Measurements from ENCODE around the gene C1orf56. TPM values are rescaled to one million over a fixed set of nuclear protein-coding genes. Genes with fewer than 3 reads are reported as not detected.
"Not testable (repeated sequence)": the region's sequence is repeated elsewhere in the genome, so short reads cannot be mapped to it uniquely, and the experiment has no call there.

The C1orf56 gene
- total and polyA plus RNA-seq, 5 experiments from 2014 or later: 2.6 to 5.2 (median 4.4) TPM

- Mint-ChIP-seq H3K36me3 (peaks cover 0 to 5% (median 0%) of the 10 kb centered on the region in 3 donors), H3K4me3 (no peak overlapping the region), H3K27ac (peak overlapping the region in 7 of 10 donors; percentile 5 to 79 (median 62)), H3K4me1 (peaks cover 15 to 42% (median 30%) of the 10 kb centered on the region in 4 donors), H3K27me3 (no peaks in the 10 kb centered on the region), H3K9me3 (no peaks in the 10 kb centered on the region)
- no peak for ATAC-seq
- POLR2A ChIA-PET: interaction anchor here (0.6 to 9.1 kb wide), 3 partner anchors 9 to 132 kb away, joined by 3 to 186 read pairs (median 3); partner anchors contain the start of genes CDC42SE1 and MLLT11
- DNase-seq: no peak
Observed at GRCh38 chr1:151067185-151067584, 19.6 kb downstream of the C1orf56 start.

GRCh38 chr1:151069103-151069486 is 21.5 kb downstream of the C1orf56 start:
- Mint-ChIP-seq H3K36me3 (peaks cover 0 to 17% (median 0%) of the 10 kb centered on the region in 3 donors), H3K4me1 (peaks cover 16 to 44% (median 34%) of the 10 kb centered on the region in 4 donors), H3K9me3 (no peaks in the 10 kb centered on the region), H3K27ac (peak overlapping the region; percentile 79 to 100 (median 99)), H3K4me3 (peak overlapping the region; percentile 95 to 100 (median 100)), H3K27me3 (no peaks in the 10 kb centered on the region)
- POLR2A ChIA-PET: interaction anchor here (1.5 to 9.1 kb wide), 4 partner anchors 10 to 705 kb away, joined by 3 to 186 read pairs (median 24); partner anchors contain the start of genes C1orf56, CDC42SE1, MLLT11 and RPRD2
- no peak for DNase-seq
- no peak for ATAC-seq

- DNase-seq: peak; percentile 80 to 95 (median 86)
- H3K9me3 Mint-ChIP-seq: no peaks in the 10 kb centered on the region
Observed at GRCh38 chr1:151070474-151071276, 23.1 kb downstream of the C1orf56 start, which contains the start of gene GABPB2. Gene GABPB2, plus strand, starts transcription at chr1:151070761. Its CDS starts 17,429 bp downstream, at chr1:151088190.

GRCh38 chr1:151072224-151072623 is 24.7 kb downstream of the C1orf56 start:
- no peaks in the 10 kb centered on the region for H3K27me3 Mint-ChIP-seq
- peaks cover 0 to 38% (median 2%) of the 10 kb centered on the region in 3 donors for H3K36me3 Mint-ChIP-seq
- H3K4me1 Mint-ChIP-seq: peaks cover 10 to 44% (median 33%) of the 10 kb centered on the region in 4 donors
- peak overlapping the region; percentile 18 to 100 (median 100) for H3K27ac Mint-ChIP-seq
- peak overlapping the region; percentile 95 to 100 (median 100) for H3K4me3 Mint-ChIP-seq
- ATAC-seq (no peak), DNase-seq (no peak)
- POLR2A ChIA-PET: interaction anchor here (1.2 to 9.1 kb wide), 6 partner anchors 14 to 46 kb away, joined by 3 to 186 read pairs (median 9); partner anchors contain the start of genes C1orf56, CDC42SE1 and MLLT11
- H3K9me3 Mint-ChIP-seq: no peaks in the 10 kb centered on the region

More at GRCh38 chr1:151070474-151071276, 23.1 kb downstream of the C1orf56 start, which contains the start of gene GABPB2:
- Mint-ChIP-seq H3K36me3 (peaks cover 0 to 30% (median 2%) of the 10 kb centered on the region in 3 donors), H3K4me1 (peaks cover 12 to 42% (median 31%) of the 10 kb centered on the region in 4 donors), H3K27me3 (no peaks in the 10 kb centered on the region), H3K27ac (peak within 1 kb of the TSS; percentile 98 to 100 (median 100)), H3K4me3 (peak within 1 kb of the TSS; percentile 95 to 100 (median 100))
- POLR2A ChIA-PET: interaction anchor here (0.6 to 9.1 kb wide), 19 partner anchors 12 to 707 kb away, joined by 3 to 186 read pairs (median 4); partner anchors contain the start of genes C1orf56, CDC42SE1, MLLT11 and PSMD4
- peak; percentile 82 for ATAC-seq

- Mint-ChIP-seq H3K9me3 (no peaks in the 10 kb centered on the region), H3K27ac (peak overlapping the region in 2 of 10 donors; percentile 6 to 15), H3K36me3 (peaks cover 0 to 29% (median 3%) of the 10 kb centered on the region in 3 donors), H3K27me3 (no peaks in the 10 kb centered on the region), H3K4me1 (peaks cover 0 to 2% (median 0%) of the 10 kb centered on the region in 4 donors), H3K4me3 (no peak overlapping the region)
- DNase-seq (no peak), ATAC-seq (no peak)
- POLR2A ChIA-PET: interaction anchor here (1.2 kb wide), 1 partner anchor 31 kb away, joined by 3 read pairs; no protein-coding TSS in a partner anchor
Observed at GRCh38 chr1:151085953-151086559, 38.5 kb downstream of the C1orf56 start.

GRCh38 chr1:151097426-151097825 is 49.9 kb downstream of the C1orf56 start:
- Mint-ChIP-seq H3K27ac (peak overlapping the region in 1 of 10 donors; percentile 33), H3K36me3 (peaks cover 0 to 51% (median 0%) of the 10 kb centered on the region in 3 donors)
- not testable (repeated sequence) for H3K27me3 Mint-ChIP-seq, ATAC-seq, H3K9me3 Mint-ChIP-seq, H3K4me3 Mint-ChIP-seq, DNase-seq, H3K4me1 Mint-ChIP-seq
- POLR2A ChIA-PET: interaction anchor here (1.0 to 1.1 kb wide), 2 partner anchors 16 to 40 kb away, joined by 4 read pairs; no protein-coding TSS in a partner anchor

- no peak for ATAC-seq
- Mint-ChIP-seq H3K36me3 (peaks cover 0 to 48% (median 0%) of the 10 kb centered on the region in 3 donors), H3K27me3 (no peaks in the 10 kb centered on the region), H3K27ac (no peak overlapping the region), H3K4me3 (no peak overlapping the region), H3K9me3 (no peaks in the 10 kb centered on the region), H3K4me1 (peaks cover 0 to 2% (median 0%) of the 10 kb centered on the region in 4 donors)
- POLR2A ChIA-PET: no interaction called here
- DNase-seq: no peak
Observed at GRCh38 chr1:151098126-151098525, 50.6 kb downstream of the C1orf56 start.

Other genes with a start within 250 kb of the C1orf56 start
- gene CTSK, start 239.5 kb upstream of the C1orf56 start, total RNA-seq: 10 to 100 TPM in 1 of 2 experiments, 1 to 10 TPM in 1; 9.0 to 11.1 TPM
- under 1 TPM in 2 of 3 donors, not detected in 1; 0.21 to 0.84 TPM for gene CTSK, start 239.5 kb upstream of the C1orf56 start, polyA plus RNA-seq
- gene ARNT, start 171.2 kb upstream of the C1orf56 start, total RNA-seq: 10 to 100 TPM; 40.2 to 41.6 TPM
- gene ARNT, start 171.2 kb upstream of the C1orf56 start, polyA plus RNA-seq: 10 to 100 TPM; 16.8 to 25.6 (median 21.6) TPM
- gene CTXND2, start 160.6 kb upstream of the C1orf56 start, total RNA-seq: not detected
- not detected for gene CTXND2, start 160.6 kb upstream of the C1orf56 start, polyA plus RNA-seq
- 10 to 100 TPM; 82.6 to 95.2 TPM for gene SETDB1, start 121.4 kb upstream of the C1orf56 start, total RNA-seq
- gene SETDB1, start 121.4 kb upstream of the C1orf56 start, polyA plus RNA-seq: 10 to 100 TPM in 2 of 3 donors, 1 to 10 TPM in 1; 9.9 to 17.5 (median 10.1) TPM
- gene CERS2, start 72.9 kb upstream of the C1orf56 start, total RNA-seq: 100 to 1,000 TPM; 142 to 143 TPM
- gene CERS2, start 72.9 kb upstream of the C1orf56 start, polyA plus RNA-seq: 100 to 1,000 TPM; 110 to 129 (median 118) TPM
- gene ANXA9, start 65.5 kb upstream of the C1orf56 start, total RNA-seq: under 1 TPM in 1 of 2 experiments, not detected in 1; 0.49 TPM
- gene ANXA9, start 65.5 kb upstream of the C1orf56 start, polyA plus RNA-seq: under 1 TPM in 1 of 3 donors, not detected in 2; 0.10 TPM
- 10 to 100 TPM; 18.3 to 20.2 TPM for gene MINDY1, start 40.8 kb upstream of the C1orf56 start, total RNA-seq
- 10 to 100 TPM in 1 of 3 donors, 1 to 10 TPM in 2; 2.7 to 12.6 (median 4.9) TPM for gene MINDY1, start 40.8 kb upstream of the C1orf56 start, polyA plus RNA-seq
- 10 to 100 TPM; 35.7 to 37.8 TPM for gene PRUNE1, start 39.3 kb upstream of the C1orf56 start, total RNA-seq
- 10 to 100 TPM; 53.2 to 55.1 (median 54.9) TPM for gene PRUNE1, start 39.3 kb upstream of the C1orf56 start, polyA plus RNA-seq
- 1 to 10 TPM; 3.8 to 5.3 TPM for gene BNIPL, start 11.2 kb upstream of the C1orf56 start, total RNA-seq
- gene BNIPL, start 11.2 kb upstream of the C1orf56 start, polyA plus RNA-seq: under 1 TPM in 2 of 3 donors, not detected in 1; 0.15 to 0.30 TPM
- 100 to 1,000 TPM; 482 TPM for gene CDC42SE1, start 11.9 kb downstream of the C1orf56 start, total RNA-seq
- gene CDC42SE1, start 11.9 kb downstream of the C1orf56 start, polyA plus RNA-seq: 10 to 100 TPM; 77.9 to 89.3 (median 80.9) TPM
- 1 to 10 TPM; 4.9 to 5.8 TPM for gene MLLT11, start 12.6 kb downstream of the C1orf56 start, total RNA-seq
- gene MLLT11, start 12.6 kb downstream of the C1orf56 start, polyA plus RNA-seq: 1 to 10 TPM; 6.7 to 7.5 (median 7.4) TPM
- 10 to 100 TPM; 39.6 to 43.8 TPM for gene GABPB2, start 23.0 kb downstream of the C1orf56 start, total RNA-seq
- gene GABPB2, start 23.0 kb downstream of the C1orf56 start, polyA plus RNA-seq: 10 to 100 TPM in 1 of 3 donors, 1 to 10 TPM in 2; 4.8 to 16.4 (median 5.4) TPM
- gene SEMA6C, start 98.9 kb downstream of the C1orf56 start, total RNA-seq: 10 to 100 TPM; 10.6 to 13.2 TPM
- 1 to 10 TPM in 1 of 3 donors, under 1 TPM in 2; 0.57 to 1.1 (median 0.81) TPM for gene SEMA6C, start 98.9 kb downstream of the C1orf56 start, polyA plus RNA-seq
- gene TNFAIP8L2, start 108.9 kb downstream of the C1orf56 start, total RNA-seq: 10 to 100 TPM; 31.5 to 33.1 TPM
- gene TNFAIP8L2, start 108.9 kb downstream of the C1orf56 start, polyA plus RNA-seq: 10 to 100 TPM in 2 of 3 donors, 1 to 10 TPM in 1; 9.9 to 37.4 (median 11.7) TPM
- gene LYSMD1, start 118.2 kb downstream of the C1orf56 start, total RNA-seq: 1 to 10 TPM; 2.5 to 4.5 TPM
- gene LYSMD1, start 118.2 kb downstream of the C1orf56 start, polyA plus RNA-seq: under 1 TPM in 2 of 3 donors, not detected in 1; 0.23 to 0.30 TPM
- 10 to 100 TPM; 57.8 to 65.2 TPM for gene SCNM1, start 118.4 kb downstream of the C1orf56 start, total RNA-seq
- 10 to 100 TPM; 53.7 to 74.2 (median 63.5) TPM for gene SCNM1, start 118.4 kb downstream of the C1orf56 start, polyA plus RNA-seq
- gene TMOD4, start 128.2 kb downstream of the C1orf56 start, total RNA-seq: 1 to 10 TPM; 2.0 to 4.6 TPM
- under 1 TPM in 2 of 3 donors, not detected in 1; 0.50 to 0.59 TPM for gene TMOD4, start 128.2 kb downstream of the C1orf56 start, polyA plus RNA-seq
- gene VPS72, start 142.4 kb downstream of the C1orf56 start, total RNA-seq: 10 to 100 TPM; 58.3 to 68.9 TPM
- 10 to 100 TPM; 69.7 to 79.1 (median 70.9) TPM for gene VPS72, start 142.4 kb downstream of the C1orf56 start, polyA plus RNA-seq
- 10 to 100 TPM; 52.5 to 55.8 TPM for gene PIP5K1A, start 150.8 kb downstream of the C1orf56 start, total RNA-seq
- gene PIP5K1A, start 150.8 kb downstream of the C1orf56 start, polyA plus RNA-seq: 10 to 100 TPM in 2 of 3 donors, 1 to 10 TPM in 1; 8.5 to 11.0 (median 10.9) TPM
- 100 to 1,000 TPM; 126 to 130 TPM for gene PSMD4, start 207.0 kb downstream of the C1orf56 start, total RNA-seq
- gene PSMD4, start 207.0 kb downstream of the C1orf56 start, polyA plus RNA-seq: 100 to 1,000 TPM; 220 to 239 (median 228) TPM
- 10 to 100 TPM; 34.6 to 37.2 TPM for gene ZNF687, start 234.5 kb downstream of the C1orf56 start, total RNA-seq
- 1 to 10 TPM in 1 of 3 donors, under 1 TPM in 2; 0.56 to 1.1 (median 0.96) TPM for gene ZNF687, start 234.5 kb downstream of the C1orf56 start, polyA plus RNA-seq

All from naive thymus-derived CD8-positive, alpha-beta T cell (primary cell).